NCI-H1105 treated with DMSO at 0.1 percent for 48 hours (cell line): ENCODE results near the gene IFNA5.

Experiments
- DNase-seq: peaks from one replicate; lab custom pipeline; 2025; lab: John Stamatoyannopoulos, UW

Gene IFNA5

GRCh38 chr9:21305213-21305612 is at the start of gene IFNA5:
Gene IFNA5 (minus strand): TSS chr9:21305313. CDS start chr9:21305256, 57 bp downstream.
- DNase-seq: no peak

- DNase-seq: no peak
These were observed 45.7 kb upstream of the IFNA5 start, which contains the start of gene IFNA6 for GRCh38 chr9:21350787-21351186. Gene IFNA6 (minus strand): TSS chr9:21350887. CDS start chr9:21350887, 0 bp downstream.

- DNase-seq: no peak
These were observed 43.4 kb upstream of the IFNA5 start for GRCh38 chr9:21348430-21348970.

- no peak for DNase-seq
These were observed 35.6 kb upstream of the IFNA5 start for GRCh38 chr9:21340735-21341134.

GRCh38 chr9:21336457-21336856 is 31.3 kb upstream of the IFNA5 start:
- no peak for DNase-seq

GRCh38 chr9:21334701-21335632 is 29.9 kb upstream of the IFNA5 start, which contains the start of gene KLHL9:
Gene KLHL9 (minus strand): TSS chr9:21335404. CDS start chr9:21334859, 545 bp downstream.
- DNase-seq: peak; percentile 77

GRCh38 chr9:21333226-21333625 is 28.1 kb upstream of the IFNA5 start:
- DNase-seq: no peak

- DNase-seq: no peak
These were observed 26.7 kb upstream of the IFNA5 start for GRCh38 chr9:21331676-21332402.

GRCh38 chr9:21326526-21327139 is 21.5 kb upstream of the IFNA5 start:
- peak; percentile 53 for DNase-seq

- no peak for DNase-seq
These were observed 18.9 kb upstream of the IFNA5 start for GRCh38 chr9:21324047-21324446.

GRCh38 chr9:21322911-21323461 is 17.9 kb upstream of the IFNA5 start:
- DNase-seq: no peak

GRCh38 chr9:21320465-21320864 is 15.4 kb upstream of the IFNA5 start:
- no peak for DNase-seq

GRCh38 chr9:21317956-21318923 is 13.1 kb upstream of the IFNA5 start:
- peak; percentile 31 for DNase-seq

- DNase-seq: no peak
These were observed 11.7 kb upstream of the IFNA5 start for GRCh38 chr9:21316860-21317259.

- no peak for DNase-seq
These were observed 11.1 kb upstream of the IFNA5 start for GRCh38 chr9:21316032-21316842.

- DNase-seq: no peak
These were observed 9.0 kb upstream of the IFNA5 start for GRCh38 chr9:21314152-21314551.

- DNase-seq: no peak
These were observed 6.8 kb upstream of the IFNA5 start for GRCh38 chr9:21311889-21312288.

GRCh38 chr9:21295992-21296391 is 9.1 kb downstream of the IFNA5 start:
- DNase-seq: no peak

- no peak for DNase-seq
These were observed 10.1 kb downstream of the IFNA5 start for GRCh38 chr9:21294904-21295538.
